Nephron progenitor cell (in vitro differentiated cells): Measurements from ENCODE around the gene GSTO2.

Source experiments
- DNase-seq: peaks from one replicate; pipeline ENCODE4 v3.0.0; 2021
- H3K27ac Mint-ChIP-seq: 2 replicates; pipeline ENCODE4 v1.8.0; 2021; ENCODE audit warnings: mild to moderate bottlenecking, moderate library complexity, mixed read lengths
- H3K27me3 Mint-ChIP-seq: 2 replicates; pipeline ENCODE4 v1.8.0; 2021; ENCODE audit warnings: mild to moderate bottlenecking, low read depth, mixed read lengths; ENCODE audit not compliant: poor library complexity
- H3K36me3 Mint-ChIP-seq: 2 replicates; pipeline ENCODE4 v1.8.0; 2021; ENCODE audit warnings: low read depth, mixed read lengths
- H3K4me1 Mint-ChIP-seq: 2 replicates; pipeline ENCODE4 v1.8.0; 2021; ENCODE audit warnings: mixed read lengths
- H3K4me3 Mint-ChIP-seq: 2 replicates; pipeline ENCODE4 v1.8.0; 2021; ENCODE audit warnings: mild to moderate bottlenecking, moderate library complexity, mixed read lengths
- H3K9me3 Mint-ChIP-seq: 2 replicates; pipeline ENCODE4 v1.8.0; 2021; ENCODE audit warnings: mild to moderate bottlenecking, moderate library complexity, mixed read lengths
- TF ChIP-seq, protein P1 (sequence below): fragments of 200-600 bp; sonication (generic); IDR thresholded peaks from 2 replicates; pipeline ENCODE4 v1.5.0; 2021; ENCODE audit warnings: antibody characterized with exemption

Gene GSTO2

DNA sequence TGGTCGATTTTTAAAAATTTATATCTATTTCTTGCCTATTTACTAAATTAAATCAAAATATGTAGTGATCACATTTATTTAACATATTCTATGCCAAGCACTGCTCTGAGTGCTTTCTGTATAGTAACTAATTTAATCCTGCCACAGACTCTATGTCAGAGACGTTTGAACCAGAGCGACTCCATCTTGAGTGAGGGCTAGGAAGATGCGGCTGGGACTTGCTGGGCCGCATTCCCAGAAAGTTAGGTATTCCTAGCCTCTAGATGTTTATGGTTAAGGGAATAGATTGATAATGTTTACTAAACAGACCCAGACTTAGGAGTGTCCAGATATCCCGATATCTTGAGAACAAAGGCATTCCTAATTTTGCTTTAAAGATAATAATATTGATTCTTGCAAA is 17.5 kb upstream of the GSTO2 start:
- H3K9me3 Mint-ChIP-seq: peaks cover 27% of the 10 kb centered on the region
- H3K27ac Mint-ChIP-seq: no peak overlapping the region
- TF ChIP-seq, protein P1, sequence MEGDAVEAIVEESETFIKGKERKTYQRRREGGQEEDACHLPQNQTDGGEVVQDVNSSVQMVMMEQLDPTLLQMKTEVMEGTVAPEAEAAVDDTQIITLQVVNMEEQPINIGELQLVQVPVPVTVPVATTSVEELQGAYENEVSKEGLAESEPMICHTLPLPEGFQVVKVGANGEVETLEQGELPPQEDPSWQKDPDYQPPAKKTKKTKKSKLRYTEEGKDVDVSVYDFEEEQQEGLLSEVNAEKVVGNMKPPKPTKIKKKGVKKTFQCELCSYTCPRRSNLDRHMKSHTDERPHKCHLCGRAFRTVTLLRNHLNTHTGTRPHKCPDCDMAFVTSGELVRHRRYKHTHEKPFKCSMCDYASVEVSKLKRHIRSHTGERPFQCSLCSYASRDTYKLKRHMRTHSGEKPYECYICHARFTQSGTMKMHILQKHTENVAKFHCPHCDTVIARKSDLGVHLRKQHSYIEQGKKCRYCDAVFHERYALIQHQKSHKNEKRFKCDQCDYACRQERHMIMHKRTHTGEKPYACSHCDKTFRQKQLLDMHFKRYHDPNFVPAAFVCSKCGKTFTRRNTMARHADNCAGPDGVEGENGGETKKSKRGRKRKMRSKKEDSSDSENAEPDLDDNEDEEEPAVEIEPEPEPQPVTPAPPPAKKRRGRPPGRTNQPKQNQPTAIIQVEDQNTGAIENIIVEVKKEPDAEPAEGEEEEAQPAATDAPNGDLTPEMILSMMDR: no peak
- peaks cover 9% of the 10 kb centered on the region for H3K36me3 Mint-ChIP-seq
- peaks cover 64% of the 10 kb centered on the region for H3K4me1 Mint-ChIP-seq
- H3K4me3 Mint-ChIP-seq: no peak overlapping the region
- no peak for DNase-seq
- peaks cover 30% of the 10 kb centered on the region for H3K27me3 Mint-ChIP-seq

GRCh38 chr10:104252368-104252767 is 16.6 kb upstream of the GSTO2 start:
- peaks cover 30% of the 10 kb centered on the region for H3K27me3 Mint-ChIP-seq
- TF ChIP-seq, protein P1: no peak
- no peak for DNase-seq
- H3K4me1 Mint-ChIP-seq: peaks cover 68% of the 10 kb centered on the region
- H3K36me3 Mint-ChIP-seq: peaks cover 2% of the 10 kb centered on the region
- no peak overlapping the region for H3K27ac Mint-ChIP-seq
- H3K9me3 Mint-ChIP-seq: peaks cover 18% of the 10 kb centered on the region
- H3K4me3 Mint-ChIP-seq: no peak overlapping the region

- H3K4me1 Mint-ChIP-seq: peaks cover 68% of the 10 kb centered on the region
- no peak overlapping the region for H3K27ac Mint-ChIP-seq
- H3K27me3 Mint-ChIP-seq: peaks cover 30% of the 10 kb centered on the region
- peaks cover 12% of the 10 kb centered on the region for H3K9me3 Mint-ChIP-seq
- no peak for DNase-seq
- TF ChIP-seq, protein P1: no peak
- peaks cover 4% of the 10 kb centered on the region for H3K36me3 Mint-ChIP-seq
- H3K4me3 Mint-ChIP-seq: peak overlapping the region; percentile 93
These were observed 15.9 kb upstream of the GSTO2 start for GRCh38 chr10:104253106-104253505.

DNA sequence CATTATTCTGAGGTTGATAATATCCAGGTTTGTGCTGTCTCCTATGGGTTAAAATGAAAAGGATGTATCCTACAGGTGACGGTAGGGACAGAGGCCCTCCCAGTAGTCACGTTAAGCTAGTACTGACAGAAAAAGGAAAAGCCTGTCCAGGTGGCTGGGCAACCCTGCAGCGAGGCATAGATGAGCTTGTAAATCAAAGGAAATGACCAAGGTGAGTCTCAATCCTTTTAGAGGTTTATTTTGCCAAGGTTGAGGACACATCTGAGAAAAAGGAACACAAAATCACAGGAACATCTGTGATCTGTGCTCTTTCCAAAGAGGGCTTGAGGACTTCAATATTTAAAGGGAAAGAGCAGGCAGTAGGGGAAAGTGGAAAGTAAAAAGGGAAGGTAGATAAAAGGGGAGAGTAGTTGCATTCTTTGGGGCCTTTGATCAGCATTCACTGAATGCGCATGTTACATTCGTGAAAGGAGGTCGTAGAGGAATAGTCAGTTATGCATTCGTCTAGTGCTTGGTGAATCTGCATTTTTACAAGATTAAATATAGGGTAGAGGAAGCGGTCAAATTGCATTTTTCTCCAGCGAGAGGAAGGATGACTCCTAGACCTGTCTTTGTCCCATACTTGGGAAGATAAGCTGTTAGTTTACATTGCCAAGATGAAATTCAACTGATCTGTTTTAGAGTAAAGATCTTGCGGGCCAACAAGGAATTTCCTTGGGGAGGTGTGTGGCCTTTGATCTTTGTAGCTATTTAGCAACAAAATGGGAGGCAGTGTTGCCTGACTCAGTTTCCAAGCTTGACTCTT is 15.2 kb upstream of the GSTO2 start:
- Mint-ChIP-seq H3K4me3 (peak overlapping the region; percentile 93), H3K4me1 (peaks cover 62% of the 10 kb centered on the region), H3K27me3 (peaks cover 30% of the 10 kb centered on the region), H3K9me3 (peaks cover 5% of the 10 kb centered on the region), H3K36me3 (peaks cover 9% of the 10 kb centered on the region), H3K27ac (no peak overlapping the region)
- TF ChIP-seq, protein P1: no peak
- DNase-seq: no peak

DNA sequence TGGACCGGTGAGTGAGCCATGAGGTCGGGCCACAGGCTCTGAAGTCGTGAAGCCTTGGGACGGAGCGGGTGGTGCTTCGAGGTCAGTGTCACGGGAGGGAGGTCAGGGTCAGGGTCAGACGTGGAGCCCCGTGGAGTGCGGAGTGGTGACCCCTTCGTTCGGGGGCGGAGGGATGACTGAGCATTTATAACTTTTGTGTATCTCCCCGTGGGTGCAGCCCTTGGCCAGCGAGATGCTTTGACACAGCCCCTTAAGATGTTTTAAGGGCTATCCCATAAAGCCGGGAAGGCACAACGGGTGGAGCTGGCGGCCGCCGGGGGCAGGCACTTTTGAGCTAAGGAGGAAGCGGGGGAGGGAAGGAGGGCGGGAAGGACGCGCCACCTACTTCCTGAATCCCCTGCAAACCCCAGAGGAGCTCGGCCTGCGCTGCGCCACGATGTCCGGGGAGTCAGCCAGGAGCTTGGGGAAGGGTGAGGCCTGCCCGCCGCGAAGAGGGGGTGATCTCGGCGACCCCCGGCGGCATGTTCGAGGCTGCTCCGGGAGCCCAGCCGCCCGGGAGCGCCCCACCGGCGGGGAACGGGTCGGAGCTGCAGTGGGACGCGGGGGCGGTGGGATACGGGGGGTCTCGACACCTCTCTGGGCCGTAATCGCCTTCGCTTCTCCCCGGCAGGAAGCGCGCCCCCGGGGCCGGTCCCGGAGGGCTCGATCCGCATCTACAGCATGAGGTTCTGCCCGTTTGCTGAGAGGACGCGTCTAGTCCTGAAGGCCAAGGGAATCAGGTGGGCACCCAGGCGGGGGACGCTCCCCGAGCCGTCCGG is 14.3 kb upstream of the GSTO2 start, which contains the start of gene GSTO1:
Gene GSTO1, plus strand, starts transcription at position 400 of the 818 bp plus-strand sequence. Its CDS starts 37 bp downstream, at position 437.
- H3K27me3 Mint-ChIP-seq: peaks cover 26% of the 10 kb centered on the region
- peaks cover 53% of the 10 kb centered on the region for H3K4me1 Mint-ChIP-seq
- no peaks in the 10 kb centered on the region for H3K9me3 Mint-ChIP-seq
- H3K27ac Mint-ChIP-seq: no peak within 1 kb of the TSS
- peaks cover 18% of the 10 kb centered on the region for H3K36me3 Mint-ChIP-seq
- H3K4me3 Mint-ChIP-seq: peak within 1 kb of the TSS; percentile 93
- TF ChIP-seq, protein P1: no peak
- DNase-seq: peak; percentile 70
